ENCODE results near the gene SLC25A53. TPM values are rescaled to one million over a fixed set of nuclear protein-coding genes. Genes with fewer than 3 reads are reported as not detected.
A peak's percentile ranks its signal among the peaks of the same experiment; 100 is the strongest.

The SLC25A53 gene
- total RNA-seq, result 10.8 TPM
- long read RNA-seq, partial matches to known transcripts, result 0 of 7 reads
- long read RNA-seq, other reads (novel, unspliced or antisense), result 3 of 7 reads

DNA sequence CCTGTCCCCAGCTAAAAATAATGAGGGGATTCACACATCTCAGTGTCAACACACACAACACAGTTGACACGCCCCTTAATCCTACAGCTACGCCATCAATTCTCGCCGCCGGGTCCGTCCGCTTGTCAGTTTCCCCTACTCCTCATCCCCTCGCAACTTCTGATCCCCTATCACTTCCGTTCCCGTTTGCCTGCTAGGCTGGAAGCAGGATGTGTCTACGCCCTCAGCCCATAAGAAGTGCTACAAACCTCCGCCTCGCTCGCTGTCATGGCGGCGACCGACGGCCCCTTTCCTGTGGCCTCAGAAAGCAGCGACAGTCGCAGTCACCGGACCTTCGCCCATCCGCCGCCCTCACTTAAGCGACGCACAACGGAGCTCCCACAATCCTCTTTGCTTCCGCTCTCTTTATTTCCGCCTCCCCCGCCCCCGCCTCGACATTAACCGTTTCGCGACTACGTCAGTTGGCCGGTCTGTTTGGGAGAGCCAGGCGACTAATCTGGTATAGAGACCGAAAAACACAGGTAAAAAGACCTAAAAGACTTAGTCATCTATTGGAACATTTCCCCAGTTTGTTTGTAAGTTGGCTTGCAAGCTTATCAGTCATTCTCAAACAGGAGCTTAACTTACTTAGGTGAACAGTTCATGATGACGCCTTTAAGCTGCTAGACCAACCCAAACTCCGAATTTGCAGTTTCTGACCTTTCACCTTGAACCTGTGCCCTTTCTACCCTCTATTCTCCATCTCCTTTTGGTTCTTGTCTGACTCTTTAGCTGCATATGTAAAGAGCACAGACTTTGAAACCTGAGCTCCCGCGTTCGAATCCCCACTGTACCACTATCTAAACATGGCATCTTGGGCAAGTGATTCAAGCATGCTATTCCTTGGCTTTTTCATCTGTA lies at the start of gene SLC25A53:
Gene SLC25A53, minus strand, starts transcription at position 380 of the 900 bp plus-strand sequence. CDS start 51,752 bp downstream, outside the sequence.
- DNase-seq (ENCODE audit: low spot score), result no peak

DNA sequence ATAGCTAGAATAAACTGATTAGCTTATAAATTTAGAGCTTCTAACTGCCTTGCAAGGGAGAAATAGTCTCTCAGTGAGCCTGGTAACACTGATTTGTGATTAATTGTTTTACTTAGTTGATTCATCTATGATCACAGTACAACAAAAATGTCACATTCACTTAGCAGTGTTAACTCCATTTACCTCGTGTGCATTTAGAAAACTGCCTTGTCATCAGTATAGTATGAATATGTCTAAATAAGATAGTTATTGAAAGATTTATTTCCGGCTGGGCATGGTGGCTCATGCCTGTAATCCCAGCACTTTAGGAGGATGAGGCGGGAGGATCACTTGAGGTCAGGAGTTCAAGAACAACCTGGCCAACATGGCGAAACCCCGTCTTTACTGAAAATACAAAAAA lies 48.7 kb upstream of the SLC25A53 start:
- no peak for DNase-seq (ENCODE audit: low spot score)

DNA sequence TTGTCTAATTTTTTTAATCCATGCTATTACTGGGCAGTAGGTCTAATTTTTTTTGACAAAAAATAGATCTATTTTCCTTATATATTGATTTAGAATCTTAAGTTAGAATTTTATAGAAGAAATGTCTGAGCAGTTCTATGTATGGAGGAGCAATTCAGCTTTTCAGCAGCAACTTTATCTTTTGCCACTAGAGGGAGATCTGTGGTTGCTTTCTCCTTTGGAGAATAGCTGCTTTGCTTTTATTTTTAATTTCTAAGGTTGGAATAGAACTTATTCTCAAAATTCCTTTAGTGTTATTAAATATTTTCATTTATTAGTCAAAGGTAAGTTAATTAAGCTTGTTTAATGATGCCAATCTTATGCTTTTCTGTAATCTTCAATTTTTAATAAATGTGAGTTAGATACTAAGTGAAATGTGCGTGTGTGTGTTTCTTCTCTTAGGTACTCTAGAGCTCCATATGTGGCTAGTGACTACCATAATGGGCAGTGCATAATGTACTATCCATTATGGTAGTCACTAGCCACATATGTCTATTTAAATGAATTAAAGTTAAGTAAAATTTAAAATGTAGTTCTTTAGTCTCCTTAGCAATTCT lies 38.8 kb upstream of the SLC25A53 start:
- DNase-seq (ENCODE audit: low spot score), result no peak

GRCh38 chrX:104195013-104195412 lies 38.2 kb upstream of the SLC25A53 start:
- DNase-seq (ENCODE audit: low spot score), result no peak

DNA sequence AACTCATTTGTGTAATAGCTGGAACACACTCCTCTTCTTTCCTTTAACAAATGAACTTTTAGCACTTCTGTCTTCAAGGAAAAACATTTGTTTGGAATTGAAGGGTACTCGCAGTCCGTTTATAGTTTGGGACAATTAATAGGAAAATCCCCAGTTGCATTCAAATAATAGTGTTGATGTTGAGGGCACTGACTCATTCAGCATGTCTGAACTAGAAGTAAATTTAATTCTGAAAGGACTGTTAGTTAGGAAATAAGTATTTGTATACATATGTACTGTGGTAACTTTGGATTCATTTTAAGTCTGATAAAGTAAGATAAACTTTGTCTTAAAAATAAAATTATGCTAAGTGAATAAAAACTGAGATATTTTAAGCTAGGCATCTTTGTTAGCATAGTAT lies 36.7 kb upstream of the SLC25A53 start:
- DNase-seq (ENCODE audit: low spot score), result no peak

DNA sequence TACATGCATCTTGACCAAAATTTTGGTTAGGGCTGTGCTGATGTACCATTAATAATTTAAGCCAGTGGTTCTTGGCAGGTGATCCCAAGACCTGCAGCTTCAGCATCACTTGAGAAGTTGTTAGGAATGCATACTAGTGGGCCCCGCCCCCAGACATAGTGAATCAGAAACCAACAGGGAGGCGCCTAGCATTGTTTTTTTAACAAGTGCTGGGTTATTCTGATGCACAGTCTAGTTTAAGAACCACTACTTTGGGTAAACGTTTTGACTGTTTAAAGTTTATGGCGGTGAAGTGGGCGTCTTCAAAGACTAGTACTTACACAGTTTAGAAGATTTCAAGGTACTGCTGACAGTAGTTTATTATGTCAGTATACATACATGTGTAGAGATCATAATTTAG lies 33.0 kb upstream of the SLC25A53 start:
- DNase-seq (ENCODE audit: low spot score), result no peak

GRCh38 chrX:104187931-104188330 lies 31.1 kb upstream of the SLC25A53 start:
- DNase-seq (ENCODE audit: low spot score), result no peak

GRCh38 chrX:104183685-104184084 lies 26.9 kb upstream of the SLC25A53 start:
- DNase-seq (ENCODE audit: low spot score), result no peak

DNA sequence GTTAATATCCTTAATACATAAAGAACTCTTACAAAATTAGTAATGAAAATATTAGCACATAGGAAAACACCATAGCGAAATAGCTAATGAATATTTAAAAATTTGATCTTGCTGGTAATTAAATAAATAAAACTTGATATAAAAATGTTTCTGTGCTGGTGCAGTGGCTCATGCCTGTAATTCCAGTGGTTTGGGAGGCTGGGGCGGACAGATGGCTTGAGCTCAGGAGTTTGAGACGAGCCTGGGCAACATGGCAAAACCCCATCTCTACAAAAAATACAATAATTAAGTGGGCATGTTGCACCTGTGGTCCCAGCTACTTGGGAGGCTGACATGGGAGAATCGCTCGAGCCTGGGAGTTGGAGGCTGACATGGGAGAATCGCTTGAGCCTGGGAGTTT lies 17.0 kb upstream of the SLC25A53 start:
- DNase-seq (ENCODE audit: low spot score), result no peak

DNA sequence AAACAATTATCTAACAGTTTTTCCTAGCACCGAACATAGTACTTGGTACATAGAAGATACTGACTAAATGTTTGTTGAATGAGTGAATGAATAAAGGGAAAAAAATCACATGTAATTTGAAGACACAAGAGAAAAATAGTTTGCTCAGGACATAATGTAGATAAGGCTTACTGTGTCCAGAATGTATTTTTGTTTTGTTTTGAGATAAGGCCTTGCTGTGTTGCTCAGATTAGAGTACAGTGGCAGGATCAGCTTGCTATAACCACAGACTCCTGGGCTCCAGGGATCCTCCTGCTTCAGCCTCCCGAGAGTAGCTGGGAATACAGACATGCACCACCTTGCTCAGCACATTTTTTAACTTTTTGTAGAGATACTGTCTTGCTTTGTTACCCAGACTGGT lies 16.0 kb upstream of the SLC25A53 start:
- DNase-seq (ENCODE audit: low spot score), result no peak

- no peak for DNase-seq (ENCODE audit: low spot score)
Observed at GRCh38 chrX:104172121-104172520, 15.3 kb upstream of the SLC25A53 start.

GRCh38 chrX:104168127-104168526 lies 11.3 kb upstream of the SLC25A53 start:
- no peak for DNase-seq (ENCODE audit: low spot score)

DNA sequence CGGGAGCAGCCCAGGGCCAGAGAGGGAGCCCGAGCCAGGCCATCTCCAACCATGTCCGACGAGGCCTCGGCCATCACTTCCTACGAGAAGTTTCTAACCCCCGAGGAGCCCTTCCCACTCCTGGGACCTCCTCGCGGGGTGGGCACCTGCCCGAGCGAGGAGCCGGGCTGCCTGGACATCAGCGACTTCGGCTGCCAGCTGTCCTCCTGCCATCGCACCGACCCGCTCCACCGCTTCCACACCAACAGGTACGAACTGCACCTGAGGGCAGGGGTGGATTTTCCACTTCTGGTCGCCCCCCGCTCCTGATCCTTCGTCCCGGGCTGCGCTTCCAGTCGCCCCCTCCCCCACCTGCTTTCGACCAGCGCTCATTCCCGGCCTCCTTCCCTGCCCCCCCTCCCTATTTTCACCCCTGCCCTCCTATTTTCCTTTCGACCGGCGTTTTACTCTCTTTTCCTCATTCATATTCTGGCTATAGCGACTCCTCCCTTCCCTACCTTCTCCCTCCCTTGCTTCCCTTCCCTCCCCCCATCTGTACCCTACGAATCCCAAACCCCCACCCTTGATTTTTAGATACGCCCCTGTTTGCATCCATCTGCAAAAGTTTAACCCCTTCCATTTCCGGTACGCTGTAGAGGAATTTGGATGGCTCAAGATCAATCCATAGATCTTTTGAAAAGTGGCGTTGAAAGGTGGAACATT lies 10.1 kb upstream of the SLC25A53 start:
- no peak for DNase-seq (ENCODE audit: low spot score)

DNA sequence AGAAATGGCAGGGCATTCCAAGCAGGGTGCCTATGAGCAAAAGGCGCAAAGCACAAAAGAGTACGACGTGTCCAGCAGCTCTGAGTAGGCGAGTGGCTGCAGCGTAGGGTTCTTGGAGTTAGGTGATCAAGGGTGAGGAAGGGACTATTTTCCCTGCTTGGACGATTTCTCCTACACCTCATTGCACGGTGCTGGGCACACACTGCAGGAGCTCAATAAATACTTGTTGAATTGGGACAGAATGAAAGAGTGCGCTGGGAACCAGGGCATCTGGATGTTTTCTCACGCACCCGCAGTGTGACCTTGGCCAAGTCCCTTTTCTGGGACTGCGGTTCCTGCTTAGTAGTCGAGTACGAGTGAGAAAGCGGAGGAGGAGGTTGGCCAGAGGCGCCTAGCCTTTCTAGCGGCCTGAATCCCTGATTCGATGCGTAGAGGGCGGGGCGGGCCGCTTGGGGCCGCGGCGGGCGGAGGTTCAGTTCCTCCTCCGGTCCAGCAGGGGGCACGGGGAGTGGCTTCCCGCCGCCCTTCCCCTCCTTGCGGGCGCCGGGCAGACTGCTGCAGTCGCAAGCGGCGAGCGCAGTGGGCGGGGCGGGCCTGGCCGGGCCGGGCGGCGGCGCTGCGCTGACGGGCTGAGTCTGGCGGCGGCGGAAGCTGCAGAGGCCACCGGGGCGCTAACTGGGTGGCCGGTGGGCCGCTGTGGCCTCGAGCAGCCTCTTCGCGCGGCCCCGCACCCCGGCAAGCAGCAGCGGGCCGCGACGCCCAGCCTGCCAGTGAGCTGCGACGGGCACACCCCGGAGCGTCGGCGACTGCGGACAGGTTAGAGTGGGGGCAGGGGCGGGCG lies 9.3 kb upstream of the SLC25A53 start, which contains the start of gene FAM199X:
Gene FAM199X, plus strand, starts transcription at position 560 of the 841 bp plus-strand sequence. CDS start 333 bp downstream, outside the sequence.
- DNase-seq (ENCODE audit: low spot score), result peak; percentile 96

- DNase-seq (ENCODE audit: low spot score), result no peak
Observed at GRCh38 chrX:104151037-104151436, 5.8 kb downstream of the SLC25A53 start.

DNA sequence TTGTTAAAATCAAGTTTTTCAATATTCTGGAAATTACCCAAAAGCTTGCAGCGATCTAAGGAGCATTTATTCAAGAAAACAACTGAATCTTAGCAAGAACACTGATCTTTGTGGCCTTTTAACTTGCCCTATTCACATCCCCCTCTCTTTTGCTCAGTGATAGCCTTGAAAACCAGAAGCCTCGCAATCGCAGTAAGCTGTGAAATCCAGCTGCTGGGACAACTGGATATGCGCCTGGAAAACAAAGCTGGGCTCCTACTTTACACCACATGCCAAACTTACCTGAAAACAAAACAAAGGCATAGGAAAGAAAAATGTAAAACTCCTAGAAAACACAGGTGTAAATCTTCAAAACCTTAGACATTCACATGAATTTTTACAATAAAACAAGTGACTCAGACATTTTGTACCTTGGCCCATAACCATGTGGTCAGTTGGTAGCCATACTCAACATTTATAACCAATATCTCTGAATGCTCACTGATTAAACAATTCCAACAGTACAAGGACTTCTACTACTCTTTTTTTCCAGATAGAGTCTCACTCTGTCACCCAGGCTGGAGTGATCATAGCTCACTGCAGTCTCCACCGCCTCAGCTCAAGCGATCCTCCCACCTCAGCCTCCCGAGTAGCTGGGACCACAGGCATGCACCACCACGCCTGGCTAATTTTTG lies 15.6 kb downstream of the SLC25A53 start:
- DNase-seq (ENCODE audit: low spot score), result no peak

DNA sequence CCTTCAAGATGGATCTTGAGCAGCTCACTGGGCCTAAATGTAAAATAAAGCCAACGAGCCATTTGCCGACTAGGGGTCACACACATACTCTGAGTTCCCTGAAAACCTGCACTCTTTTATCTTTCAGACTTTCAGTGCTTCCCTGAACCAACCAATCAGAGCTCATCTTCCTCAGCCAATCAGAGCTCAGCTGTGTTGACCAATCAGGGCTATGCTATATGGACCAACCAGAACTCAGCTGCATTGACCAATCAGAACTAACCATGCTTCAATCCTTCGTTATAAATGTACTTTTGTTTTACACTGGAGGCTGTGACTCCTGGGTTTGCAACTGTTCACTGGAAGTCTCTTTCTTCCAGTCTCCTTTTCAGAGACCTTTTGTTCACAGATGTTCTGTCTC lies 19.3 kb downstream of the SLC25A53 start:
- DNase-seq (ENCODE audit: low spot score), result no peak

- no peak for DNase-seq (ENCODE audit: low spot score)
Observed at GRCh38 chrX:104136241-104137019, 20.4 kb downstream of the SLC25A53 start.

GRCh38 chrX:104135677-104136076 lies 21.1 kb downstream of the SLC25A53 start:
- no peak for DNase-seq (ENCODE audit: low spot score)

All from mesenteric fat pad (tissue), 1 donor.